GM19023 (cell line): ENCODE measurements around the gene RFXAP.

Experiments used
- ATAC-seq: cut with Tn5 transposase; IDR thresholded peaks from one replicate; pipeline ENCODE4 v1.9.1; 2021; ENCODE audit warnings: mild to moderate bottlenecking, moderate library complexity; ENCODE audit not compliant: unreplicated experiment

The RFXAP gene

DNA sequence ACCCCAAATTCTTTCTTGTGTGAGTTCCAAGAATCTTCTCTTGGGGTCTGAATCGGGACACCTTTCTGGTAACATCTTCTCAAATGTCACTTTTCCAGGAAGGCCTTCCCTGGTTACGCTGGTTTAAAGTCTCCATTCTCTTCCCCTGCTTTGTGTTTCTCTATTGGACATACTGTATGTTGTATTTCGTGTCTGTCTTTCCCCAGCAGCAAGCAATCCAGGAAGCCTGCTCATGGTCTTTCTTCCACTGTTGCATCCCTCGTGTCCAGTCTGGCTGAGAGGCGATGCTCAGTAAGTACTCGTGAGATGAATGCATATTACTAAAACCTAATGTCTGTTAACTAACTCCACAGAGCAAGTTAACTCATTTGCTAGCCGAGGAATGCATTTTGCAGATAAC, 43.7 kb downstream of the RFXAP start:
- no peak for ATAC-seq

DNA sequence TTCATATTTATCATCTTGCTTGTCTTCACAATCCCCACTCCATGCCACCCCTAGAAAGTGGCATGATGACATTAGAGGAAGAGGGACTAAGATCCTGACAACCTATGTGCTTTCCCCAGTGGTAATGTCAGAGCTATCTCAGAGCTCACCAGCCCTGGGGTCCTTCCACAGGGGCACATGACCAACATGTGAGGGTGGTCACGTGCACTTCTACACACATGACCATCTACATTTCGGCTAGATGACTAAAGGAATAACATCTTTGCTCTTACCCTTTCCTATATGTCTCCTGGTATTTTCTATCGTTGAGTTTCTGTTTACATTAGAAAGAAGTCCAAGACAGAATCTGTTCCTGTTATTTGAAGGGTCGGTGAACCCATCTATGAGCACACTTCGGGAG, 46.2 kb downstream of the RFXAP start:
- no peak for ATAC-seq

GRCh38 chr13:36866232-36866631, 47.2 kb downstream of the RFXAP start:
- no peak for ATAC-seq

- no peak for ATAC-seq
These were observed 51.1 kb downstream of the RFXAP start for GRCh38 chr13:36870050-36870692.

DNA sequence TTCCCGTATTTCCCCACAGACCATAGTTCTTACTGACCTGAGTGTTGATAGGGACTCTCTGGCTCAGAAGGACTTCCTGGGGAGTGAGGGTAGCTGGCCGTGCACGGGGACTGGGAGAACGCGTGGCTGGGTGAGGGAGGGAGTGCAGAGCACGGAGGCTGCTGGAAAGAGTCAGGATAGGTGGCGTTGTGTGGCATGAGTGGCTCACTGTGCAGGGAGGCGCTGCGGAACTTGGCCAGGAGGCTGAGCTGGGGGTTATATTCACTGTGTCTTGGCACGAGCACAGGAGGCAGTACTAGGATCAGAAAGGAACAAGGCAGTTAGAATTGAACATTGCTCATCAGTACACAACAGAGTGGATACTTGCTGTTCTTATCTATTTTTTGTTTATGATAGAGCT, 53.6 kb downstream of the RFXAP start:
- no peak for ATAC-seq

DNA sequence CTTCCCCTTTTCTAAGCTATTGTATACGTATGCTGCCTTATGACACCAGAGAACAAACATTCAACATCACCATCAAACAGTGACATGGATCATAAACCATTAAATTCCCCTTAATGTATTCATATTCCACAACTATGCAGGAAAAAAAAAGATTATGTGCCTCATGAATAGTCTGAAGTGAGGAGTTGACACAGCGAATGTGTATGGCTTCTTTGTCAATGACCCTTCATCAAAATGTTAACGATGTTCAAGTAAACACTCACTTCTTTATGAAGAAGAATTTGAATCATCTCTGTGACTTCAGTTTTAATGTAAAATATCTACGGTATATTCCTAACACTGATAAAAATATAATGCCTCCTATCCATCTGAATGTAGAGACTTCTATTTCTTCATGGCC, 56.4 kb downstream of the RFXAP start:
- ATAC-seq: no peak

DNA sequence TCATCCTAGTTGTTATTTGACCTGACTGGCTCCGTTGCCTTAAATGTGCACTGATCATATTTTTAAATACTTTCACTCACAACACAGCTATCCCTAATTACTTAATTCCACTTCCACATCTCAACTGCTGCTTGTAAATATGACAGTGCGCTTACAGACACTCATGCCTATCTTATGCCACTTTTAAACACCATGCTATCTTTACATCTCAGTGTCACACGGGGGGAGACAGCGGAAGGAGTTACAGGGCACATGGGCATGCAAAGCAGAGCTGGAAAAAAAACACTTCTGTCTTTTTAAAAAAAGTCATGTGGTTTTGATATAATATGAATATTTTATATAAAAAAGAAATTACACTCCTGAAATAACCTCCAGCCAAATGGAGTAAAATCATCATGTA, 56.9 kb downstream of the RFXAP start:
- ATAC-seq: no peak
